ENCODE results near the gene PNRC2. TPM values are rescaled to one million over a fixed set of nuclear protein-coding genes. Genes with fewer than 3 reads are reported as not detected.
"Not testable (repeated sequence)": the region's sequence is repeated elsewhere in the genome, so short reads cannot be mapped to it uniquely, and the experiment has no call there.

PNRC2 gene
- total RNA-seq, 1 donor from 2014 or later = 102 TPM

DNA sequence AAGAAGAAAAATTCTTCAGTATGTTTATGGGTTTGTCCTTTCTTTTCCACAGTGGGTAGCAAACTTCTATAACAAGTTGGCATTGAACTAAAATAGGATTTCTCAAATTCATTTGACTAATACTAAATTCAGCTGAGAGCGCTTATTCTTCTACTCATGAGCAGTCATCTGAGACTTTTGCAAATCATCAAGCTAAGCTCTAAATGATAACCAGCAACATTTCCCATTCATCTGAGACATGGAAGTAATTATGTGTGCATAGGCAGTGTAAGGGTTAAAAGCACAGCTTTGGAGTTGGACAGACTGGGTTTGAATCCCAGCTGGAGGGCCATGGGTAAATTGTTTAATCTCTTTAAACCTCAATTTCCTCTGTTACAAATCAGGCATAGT, 28.1 kb upstream of the PNRC2 start:
- Histone ChIP-seq H3K27me3 (ENCODE audit: control insufficient read depth, insufficient read depth, low read length) (no peaks in the 10 kb centered on the region), H3K4me3 (ENCODE audit: low read depth, low read length) (no peak overlapping the region), H3K36me3 (ENCODE audit: control insufficient read depth, insufficient read depth, low read length) (no peaks in the 10 kb centered on the region)
- no peak for DNase-seq (ENCODE audit: low read depth)
- TF ChIP-seq, protein P1, sequence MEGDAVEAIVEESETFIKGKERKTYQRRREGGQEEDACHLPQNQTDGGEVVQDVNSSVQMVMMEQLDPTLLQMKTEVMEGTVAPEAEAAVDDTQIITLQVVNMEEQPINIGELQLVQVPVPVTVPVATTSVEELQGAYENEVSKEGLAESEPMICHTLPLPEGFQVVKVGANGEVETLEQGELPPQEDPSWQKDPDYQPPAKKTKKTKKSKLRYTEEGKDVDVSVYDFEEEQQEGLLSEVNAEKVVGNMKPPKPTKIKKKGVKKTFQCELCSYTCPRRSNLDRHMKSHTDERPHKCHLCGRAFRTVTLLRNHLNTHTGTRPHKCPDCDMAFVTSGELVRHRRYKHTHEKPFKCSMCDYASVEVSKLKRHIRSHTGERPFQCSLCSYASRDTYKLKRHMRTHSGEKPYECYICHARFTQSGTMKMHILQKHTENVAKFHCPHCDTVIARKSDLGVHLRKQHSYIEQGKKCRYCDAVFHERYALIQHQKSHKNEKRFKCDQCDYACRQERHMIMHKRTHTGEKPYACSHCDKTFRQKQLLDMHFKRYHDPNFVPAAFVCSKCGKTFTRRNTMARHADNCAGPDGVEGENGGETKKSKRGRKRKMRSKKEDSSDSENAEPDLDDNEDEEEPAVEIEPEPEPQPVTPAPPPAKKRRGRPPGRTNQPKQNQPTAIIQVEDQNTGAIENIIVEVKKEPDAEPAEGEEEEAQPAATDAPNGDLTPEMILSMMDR (IDR thresholded peaks at IDR 0.05; ENCODE audit: insufficient read depth, low read length, poor library complexity, severe bottlenecking) = no peak

DNA sequence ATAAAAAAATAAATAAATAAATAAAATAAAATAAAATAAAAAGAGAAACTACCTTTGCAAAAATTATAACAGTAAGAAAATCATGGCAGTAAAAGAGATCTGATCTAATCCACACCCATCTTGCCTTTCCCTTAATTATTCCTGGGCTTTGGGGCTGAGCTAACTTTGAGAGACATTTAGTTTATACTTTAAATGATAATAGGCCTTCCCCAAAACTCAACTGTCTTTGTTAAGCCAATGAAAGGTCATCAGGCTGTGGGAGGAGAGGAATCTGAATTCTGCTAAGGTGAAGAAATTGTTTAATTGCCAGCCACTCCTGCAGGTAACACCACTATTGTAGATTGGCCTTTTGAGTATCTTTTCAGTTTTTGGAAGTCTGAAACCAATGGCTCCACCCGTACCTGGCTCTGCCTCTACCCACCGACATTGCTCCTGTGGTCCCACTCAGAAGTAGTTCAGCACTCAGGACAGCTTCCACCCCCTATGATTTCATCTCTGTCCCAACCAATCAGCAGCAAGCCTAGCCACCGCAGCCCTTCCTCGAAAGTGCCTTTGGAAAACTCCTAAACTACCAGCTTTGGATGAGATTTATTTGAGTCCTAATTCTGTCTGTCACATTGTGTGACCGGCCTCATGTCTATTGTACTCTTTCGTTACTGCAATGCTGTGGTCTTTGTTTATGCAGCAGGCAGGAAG, 23.0 kb upstream of the PNRC2 start:
- DNase-seq (ENCODE audit: low read depth) = no peak
- Histone ChIP-seq H3K36me3 (ENCODE audit: control insufficient read depth, insufficient read depth, low read length) (no peaks in the 10 kb centered on the region), H3K27me3 (ENCODE audit: control insufficient read depth, insufficient read depth, low read length) (no peaks in the 10 kb centered on the region), H3K4me3 (ENCODE audit: low read depth, low read length) (no peak overlapping the region)
- TF ChIP-seq, protein P1 (IDR thresholded peaks at IDR 0.05; ENCODE audit: insufficient read depth, low read length, poor library complexity, severe bottlenecking) = no peak

DNA sequence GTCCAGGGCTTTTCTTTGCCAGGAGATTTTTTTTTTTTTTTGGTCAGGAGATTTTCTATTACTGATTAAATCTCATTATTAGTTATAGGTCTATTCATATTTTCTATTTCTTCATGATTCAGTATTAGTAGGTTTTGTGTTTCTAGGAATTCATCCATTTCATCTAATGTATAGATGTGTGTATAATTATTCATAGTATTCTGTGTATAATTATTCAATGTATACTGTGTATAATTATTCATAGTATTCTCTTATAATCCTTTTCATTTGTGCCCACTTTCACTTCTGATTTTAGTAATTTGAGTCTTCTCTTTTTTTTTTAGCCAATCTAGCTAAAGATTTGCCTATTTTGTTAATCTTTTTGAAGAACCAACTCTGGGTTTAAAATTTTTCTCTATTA, 12.3 kb upstream of the PNRC2 start:
- TF ChIP-seq, protein P1 (IDR thresholded peaks at IDR 0.05; ENCODE audit: insufficient read depth, low read length, poor library complexity, severe bottlenecking) = no peak

DNA sequence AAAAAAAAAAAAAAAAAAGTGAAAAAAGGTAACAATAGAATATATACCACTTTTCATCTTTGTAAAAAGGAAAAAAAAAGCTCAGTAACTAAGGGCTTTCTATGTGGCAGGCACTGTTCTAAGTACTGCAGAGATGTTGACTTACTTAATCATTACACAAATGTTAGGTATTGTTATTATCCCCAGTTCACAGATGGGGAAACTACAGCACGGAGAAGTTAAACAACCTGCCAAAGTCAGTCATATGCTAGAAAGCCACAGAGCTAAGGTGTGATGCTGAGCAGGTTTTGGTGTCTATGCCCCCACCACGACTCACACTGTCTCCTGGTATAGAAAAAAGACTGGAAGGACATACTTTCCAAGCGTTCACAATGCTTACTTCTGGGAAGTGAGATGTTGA, 6.6 kb upstream of the PNRC2 start:
- TF ChIP-seq, protein P1 (IDR thresholded peaks at IDR 0.05; ENCODE audit: insufficient read depth, low read length, poor library complexity, severe bottlenecking) = no peak
- no peaks in the 10 kb centered on the region for H3K27me3 ChIP-seq (ENCODE audit: control insufficient read depth, insufficient read depth, low read length)

More for the DNA sequence above, 12.3 kb upstream of the PNRC2 start:
- DNase-seq (ENCODE audit: low read depth) = no peak
- Histone ChIP-seq H3K27me3 (ENCODE audit: control insufficient read depth, insufficient read depth, low read length) (no peaks in the 10 kb centered on the region), H3K36me3 (ENCODE audit: control insufficient read depth, insufficient read depth, low read length) (no peaks in the 10 kb centered on the region), H3K4me3 (ENCODE audit: low read depth, low read length) (no peak overlapping the region)

DNA sequence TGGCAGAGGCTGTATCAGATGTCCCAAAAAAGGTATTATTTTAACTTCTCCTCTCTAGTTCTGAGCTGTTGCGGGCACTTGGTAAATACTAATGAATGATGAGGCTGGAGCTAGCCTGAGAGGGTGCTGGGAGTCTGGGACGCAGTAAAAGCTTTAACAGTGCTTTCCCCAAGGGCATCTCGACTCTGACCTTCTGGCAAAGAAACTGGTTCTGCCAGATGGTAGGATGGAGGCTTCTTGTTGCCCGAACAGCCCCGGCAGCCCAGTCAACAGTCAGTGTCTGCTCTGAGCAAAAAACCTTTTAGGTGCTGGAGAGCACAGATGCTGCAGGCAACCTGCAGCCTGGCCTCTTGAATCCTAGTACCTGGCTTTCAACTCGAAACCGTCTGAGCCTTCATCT, 2.5 kb upstream of the PNRC2 start:
- Histone ChIP-seq H3K36me3 (ENCODE audit: control insufficient read depth, insufficient read depth, low read length) (no peaks in the 10 kb centered on the region), H3K4me3 (ENCODE audit: low read depth, low read length) (no peak overlapping the region), H3K27me3 (ENCODE audit: control insufficient read depth, insufficient read depth, low read length) (no peaks in the 10 kb centered on the region)
- no peak for DNase-seq (ENCODE audit: low read depth)
- TF ChIP-seq, protein P1 (IDR thresholded peaks at IDR 0.05; ENCODE audit: insufficient read depth, low read length, poor library complexity, severe bottlenecking) = no peak

More for the DNA sequence above, 6.6 kb upstream of the PNRC2 start:
- no peak for DNase-seq (ENCODE audit: low read depth)
- Histone ChIP-seq H3K36me3 (ENCODE audit: control insufficient read depth, insufficient read depth, low read length) (no peaks in the 10 kb centered on the region), H3K4me3 (ENCODE audit: low read depth, low read length) (no peak overlapping the region)

DNA sequence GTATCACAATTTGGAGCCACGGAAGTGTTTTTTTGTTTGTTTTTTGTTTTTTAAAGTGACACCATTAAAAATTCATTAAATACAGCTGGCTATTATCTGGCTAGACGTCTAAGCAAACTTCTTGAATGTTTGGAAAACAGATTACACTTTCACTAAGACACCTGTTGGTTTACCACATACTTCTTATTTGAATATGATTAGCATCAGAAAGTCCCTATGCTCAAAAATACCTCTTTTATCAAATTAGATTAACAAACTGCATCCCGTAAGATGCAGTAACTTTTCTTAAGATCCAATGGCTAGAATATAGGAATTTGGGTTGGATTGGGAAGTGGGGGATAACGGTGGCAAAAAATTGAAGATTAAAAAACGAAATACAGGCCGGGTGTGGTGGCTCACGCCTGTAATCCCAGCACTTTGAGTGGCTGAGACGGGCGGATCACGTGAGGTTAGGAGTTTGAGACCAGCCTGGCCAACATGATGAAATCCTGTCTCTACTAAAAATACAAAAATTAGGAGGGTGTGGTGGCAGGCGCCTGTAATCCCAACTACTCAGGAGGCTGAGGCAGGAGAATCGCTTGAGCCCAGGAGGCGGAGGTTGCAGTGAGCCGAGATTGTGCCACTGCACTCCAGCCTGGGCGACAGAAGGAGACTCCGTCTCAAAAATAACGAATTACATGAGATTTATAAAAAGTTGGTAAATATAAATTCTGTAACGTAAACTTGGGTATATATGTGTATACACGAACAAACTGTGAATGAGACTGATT, 1.4 kb upstream of the PNRC2 start:
- H3K4me3 ChIP-seq (ENCODE audit: low read depth, low read length) = peak overlapping the region; percentile 49
- H3K36me3 ChIP-seq (ENCODE audit: control insufficient read depth, insufficient read depth, low read length); DNase-seq (ENCODE audit: low read depth); H3K27me3 ChIP-seq (ENCODE audit: control insufficient read depth, insufficient read depth, low read length): not testable (repeated sequence)

Measured in kidney epithelial cell (primary cell).